Measurements from ENCODE around the gene MAB21L3. TPM values are rescaled to one million over a fixed set of nuclear protein-coding genes. Genes with fewer than 3 reads are reported as not detected.

The MAB21L3 gene
- total and polyA plus RNA-seq, 4 donors: 0.17 to 0.40 (median 0.25) TPM

DNA sequence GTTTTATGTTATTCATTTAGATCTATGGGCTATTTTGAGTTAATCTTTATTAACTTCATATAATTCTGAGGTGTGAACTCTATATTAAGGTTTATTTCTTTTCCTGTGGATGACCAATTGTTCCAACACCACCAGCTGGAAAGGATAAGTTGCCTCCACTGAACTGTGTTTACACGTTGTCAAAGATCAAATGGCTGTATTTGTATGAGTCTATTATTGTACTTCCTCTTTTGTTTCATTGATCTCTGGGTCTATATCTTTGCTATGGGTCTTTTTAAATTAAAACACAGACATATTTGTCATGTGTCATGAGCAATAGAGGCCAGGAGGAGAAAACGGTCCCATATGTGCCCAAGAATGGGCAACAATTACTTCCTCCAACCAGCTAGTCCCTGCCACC lies 5.2 kb upstream of the MAB21L3 start:
- no peak overlapping the region for H3K27ac ChIP-seq (ENCODE audit: low read depth, low read length)
- no CpG with 5 or more reads among the region's 2 CpGs for WGBS (ENCODE audit: insufficient coverage)

GRCh38 chr1:116106646-116107045 lies 4.6 kb upstream of the MAB21L3 start:
- no peaks in the 10 kb centered on the region for H3K9me3 ChIP-seq (ENCODE audit: control insufficient read depth, insufficient read depth, low read length)
- WGBS (ENCODE audit: insufficient coverage): 86% methylated on average over 3 of the region's 4 CpGs
- no peak overlapping the region for H3K4me3 ChIP-seq (ENCODE audit: low read depth, low read length)
- H3K36me3 ChIP-seq (ENCODE audit: control insufficient read depth, insufficient read depth, low read length): no peaks in the 10 kb centered on the region
- H3K27me3 ChIP-seq (ENCODE audit: control insufficient read depth, insufficient read depth, low read length): no peaks in the 10 kb centered on the region
- no peaks in the 10 kb centered on the region for H3K4me1 ChIP-seq (ENCODE audit: control insufficient read depth, insufficient read depth, low read length)
- no peak overlapping the region for H3K27ac ChIP-seq (ENCODE audit: low read depth, low read length)
- no peak for DNase-seq (ENCODE audit: low read depth in 4 of 6, low spot score in 6 of 6)

More for the DNA sequence above, 5.2 kb upstream of the MAB21L3 start:
- Histone ChIP-seq H3K27me3 (ENCODE audit: control insufficient read depth, insufficient read depth, low read length) (no peaks in the 10 kb centered on the region), H3K36me3 (ENCODE audit: control insufficient read depth, insufficient read depth, low read length) (no peaks in the 10 kb centered on the region), H3K4me3 (ENCODE audit: low read depth, low read length) (no peak overlapping the region), H3K9me3 (ENCODE audit: control insufficient read depth, insufficient read depth, low read length) (no peaks in the 10 kb centered on the region), H3K4me1 (ENCODE audit: control insufficient read depth, insufficient read depth, low read length) (no peaks in the 10 kb centered on the region)
- no peak for DNase-seq (ENCODE audit: low read depth in 4 of 6, low spot score in 6 of 6)

- no peak overlapping the region for H3K27ac ChIP-seq (ENCODE audit: low read depth, low read length)
- H3K27me3 ChIP-seq (ENCODE audit: control insufficient read depth, insufficient read depth, low read length): no peaks in the 10 kb centered on the region
- H3K4me1 ChIP-seq (ENCODE audit: control insufficient read depth, insufficient read depth, low read length): no peaks in the 10 kb centered on the region
- H3K36me3 ChIP-seq (ENCODE audit: control insufficient read depth, insufficient read depth, low read length): no peaks in the 10 kb centered on the region
- WGBS (ENCODE audit: insufficient coverage): 89% methylated on average over 2 of the region's 4 CpGs
- DNase-seq (ENCODE audit: low read depth in 4 of 6, low spot score in 6 of 6): no peak
- no peaks in the 10 kb centered on the region for H3K9me3 ChIP-seq (ENCODE audit: control insufficient read depth, insufficient read depth, low read length)
- H3K4me3 ChIP-seq (ENCODE audit: low read depth, low read length): no peak overlapping the region
These were observed 3.8 kb upstream of the MAB21L3 start for GRCh38 chr1:116107371-116107770.

DNA sequence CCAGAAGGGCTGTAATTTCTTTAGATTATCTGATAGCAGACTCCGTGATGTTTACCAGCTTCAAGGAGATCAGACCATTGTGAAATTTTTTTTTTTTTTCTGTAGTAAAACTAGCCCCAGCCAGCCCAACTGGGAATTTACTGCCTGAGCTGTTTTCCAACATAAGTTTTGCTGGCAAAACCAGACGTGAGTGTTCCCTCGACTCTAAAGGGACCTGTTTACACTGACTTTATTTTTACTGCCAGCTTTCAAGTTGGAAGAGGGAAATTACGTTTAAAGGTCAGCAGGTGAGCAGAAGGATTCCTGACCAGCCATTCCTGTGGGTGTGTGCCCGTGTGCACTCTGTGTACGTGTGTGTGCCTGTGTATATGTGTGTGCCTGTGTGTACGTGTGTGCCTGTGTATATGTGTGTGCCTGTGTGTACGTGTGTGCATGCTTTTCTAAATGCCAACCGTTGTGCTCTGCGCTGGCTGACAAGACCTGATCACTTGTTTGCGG lies 374 bp downstream of the MAB21L3 start:
- H3K4me3 ChIP-seq (ENCODE audit: low read depth, low read length): no peak overlapping the region
- no peaks in the 10 kb centered on the region for H3K9me3 ChIP-seq (ENCODE audit: control insufficient read depth, insufficient read depth, low read length)
- 83% methylated on average over 9 of the region's 11 CpGs for WGBS (ENCODE audit: insufficient coverage)
- H3K36me3 ChIP-seq (ENCODE audit: control insufficient read depth, insufficient read depth, low read length): no peaks in the 10 kb centered on the region
- no peak overlapping the region for H3K27ac ChIP-seq (ENCODE audit: low read depth, low read length)
- DNase-seq (ENCODE audit: low read depth in 4 of 6, low spot score in 6 of 6): no peak
- H3K4me1 ChIP-seq (ENCODE audit: control insufficient read depth, insufficient read depth, low read length): no peaks in the 10 kb centered on the region
- no peaks in the 10 kb centered on the region for H3K27me3 ChIP-seq (ENCODE audit: control insufficient read depth, insufficient read depth, low read length)

GRCh38 chr1:116112388-116113140 lies 1.4 kb downstream of the MAB21L3 start:
- no peaks in the 10 kb centered on the region for H3K4me1 ChIP-seq (ENCODE audit: control insufficient read depth, insufficient read depth, low read length)

DNA sequence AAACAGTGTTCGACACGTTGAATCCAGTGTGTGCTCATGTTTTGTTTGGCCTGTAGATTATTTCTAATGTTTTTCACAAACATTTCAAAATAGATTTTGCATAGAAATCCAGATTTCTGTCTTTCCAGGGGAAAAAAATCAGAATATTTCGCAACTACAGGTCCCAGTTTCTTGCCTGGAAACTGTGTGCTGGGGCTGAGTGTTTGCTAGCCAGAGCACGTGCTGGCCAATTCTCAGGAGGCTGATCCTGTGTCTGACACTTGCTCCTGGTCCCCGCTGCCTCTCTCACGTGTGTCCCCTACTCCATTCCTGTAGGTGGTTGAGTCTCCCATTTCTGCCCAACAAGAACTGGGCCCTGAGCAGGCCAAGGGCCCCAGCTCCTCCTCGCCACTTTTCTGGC lies 2.4 kb downstream of the MAB21L3 start:
- Histone ChIP-seq H3K4me1 (ENCODE audit: control insufficient read depth, insufficient read depth, low read length) (no peaks in the 10 kb centered on the region), H3K36me3 (ENCODE audit: control insufficient read depth, insufficient read depth, low read length) (no peaks in the 10 kb centered on the region), H3K27ac (ENCODE audit: low read depth, low read length) (no peak overlapping the region), H3K9me3 (ENCODE audit: control insufficient read depth, insufficient read depth, low read length) (no peaks in the 10 kb centered on the region), H3K4me3 (ENCODE audit: low read depth, low read length) (no peak overlapping the region), H3K27me3 (ENCODE audit: control insufficient read depth, insufficient read depth, low read length) (no peaks in the 10 kb centered on the region)
- no peak for DNase-seq (ENCODE audit: low read depth in 4 of 6, low spot score in 6 of 6)
- 80% methylated on average over 4 of the region's 7 CpGs for WGBS (ENCODE audit: insufficient coverage)

More at GRCh38 chr1:116112388-116113140, 1.4 kb downstream of the MAB21L3 start:
- H3K27me3 ChIP-seq (ENCODE audit: control insufficient read depth, insufficient read depth, low read length): no peaks in the 10 kb centered on the region
- H3K27ac ChIP-seq (ENCODE audit: low read depth, low read length): no peak overlapping the region
- no peak for DNase-seq (ENCODE audit: low read depth in 4 of 6, low spot score in 6 of 6)
- H3K9me3 ChIP-seq (ENCODE audit: control insufficient read depth, insufficient read depth, low read length): no peaks in the 10 kb centered on the region
- 77% methylated on average over 4 of the region's 4 CpGs for WGBS (ENCODE audit: insufficient coverage)
- H3K36me3 ChIP-seq (ENCODE audit: control insufficient read depth, insufficient read depth, low read length): no peaks in the 10 kb centered on the region
- no peak overlapping the region for H3K4me3 ChIP-seq (ENCODE audit: low read depth, low read length)

- H3K36me3 ChIP-seq (ENCODE audit: control insufficient read depth, insufficient read depth, low read length): no peaks in the 10 kb centered on the region
- no peak overlapping the region for H3K27ac ChIP-seq (ENCODE audit: low read depth, low read length)
- 88% methylated on average over 2 of the region's 4 CpGs for WGBS (ENCODE audit: insufficient coverage)
- H3K27me3 ChIP-seq (ENCODE audit: control insufficient read depth, insufficient read depth, low read length): no peaks in the 10 kb centered on the region
- no peak for DNase-seq (ENCODE audit: low read depth in 4 of 6, low spot score in 6 of 6)
- H3K4me1 ChIP-seq (ENCODE audit: control insufficient read depth, insufficient read depth, low read length): no peaks in the 10 kb centered on the region
- H3K4me3 ChIP-seq (ENCODE audit: low read depth, low read length): no peak overlapping the region
- no peaks in the 10 kb centered on the region for H3K9me3 ChIP-seq (ENCODE audit: control insufficient read depth, insufficient read depth, low read length)
These were observed 4.6 kb downstream of the MAB21L3 start for GRCh38 chr1:116115476-116116439.

GRCh38 chr1:116118471-116118870 lies 7.3 kb downstream of the MAB21L3 start:
- Histone ChIP-seq H3K9me3 (ENCODE audit: control insufficient read depth, insufficient read depth, low read length) (no peaks in the 10 kb centered on the region), H3K27me3 (ENCODE audit: control insufficient read depth, insufficient read depth, low read length) (no peaks in the 10 kb centered on the region), H3K4me3 (ENCODE audit: low read depth, low read length) (no peak overlapping the region), H3K4me1 (ENCODE audit: control insufficient read depth, insufficient read depth, low read length) (no peaks in the 10 kb centered on the region), H3K27ac (ENCODE audit: low read depth, low read length) (no peak overlapping the region), H3K36me3 (ENCODE audit: control insufficient read depth, insufficient read depth, low read length) (no peaks in the 10 kb centered on the region)
- no peak for DNase-seq (ENCODE audit: low read depth in 4 of 6, low spot score in 6 of 6)
- 89% methylated on average over 3 of the region's 3 CpGs for WGBS (ENCODE audit: insufficient coverage)

DNA sequence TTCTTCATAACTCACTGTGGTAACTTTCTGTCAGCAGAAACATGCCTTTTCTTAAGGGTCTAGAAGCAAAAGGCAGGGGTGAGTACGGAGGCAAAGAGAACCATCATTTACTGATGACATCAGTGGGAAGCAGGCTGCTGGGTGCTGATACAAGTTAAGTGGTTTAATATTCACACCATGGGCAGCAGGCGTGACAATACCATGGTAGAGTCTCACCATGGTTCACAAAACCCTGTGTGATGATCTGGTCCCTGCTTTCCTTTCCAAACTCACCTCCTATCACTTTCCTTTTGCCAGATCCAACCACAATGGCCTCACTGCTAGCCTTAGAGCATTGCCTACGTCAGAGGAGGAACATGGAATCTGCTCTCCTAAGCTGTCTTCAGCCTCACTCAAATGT lies 8.7 kb downstream of the MAB21L3 start:
- Histone ChIP-seq H3K4me1 (ENCODE audit: control insufficient read depth, insufficient read depth, low read length) (no peaks in the 10 kb centered on the region), H3K27me3 (ENCODE audit: control insufficient read depth, insufficient read depth, low read length) (no peaks in the 10 kb centered on the region), H3K4me3 (ENCODE audit: low read depth, low read length) (no peak overlapping the region), H3K36me3 (ENCODE audit: control insufficient read depth, insufficient read depth, low read length) (no peaks in the 10 kb centered on the region), H3K27ac (ENCODE audit: low read depth, low read length) (no peak overlapping the region), H3K9me3 (ENCODE audit: control insufficient read depth, insufficient read depth, low read length) (no peaks in the 10 kb centered on the region)
- 76% methylated on average over 2 of the region's 3 CpGs for WGBS (ENCODE audit: insufficient coverage)
- no peak for DNase-seq (ENCODE audit: low read depth in 4 of 6, low spot score in 6 of 6)
